CD8-positive, alpha-beta memory T cell (primary cell): ENCODE results near the gene DNAJB2. TPM values are rescaled to one million over a fixed set of nuclear protein-coding genes. Genes with fewer than 3 reads are reported as not detected.

ENCODE experiments used
- CTCF ChIA-PET: fragments of 350-600 bp; sonication (Branson Sonifier 250); formaldehyde crosslinking; loops from one replicate; lab custom pipeline; 2021; ENCODE audit warnings: antibody characterized with exemption; lab: Charles Lee
- POLR2A ChIA-PET: fragments of 350-600 bp; sonication (Branson Sonifier 250); formaldehyde crosslinking; loops from one replicate; lab custom pipeline; 2021; ENCODE audit warnings: antibody characterized with exemption; lab: Charles Lee
- DNase-seq, 5 donors: peaks; one replicate each; pipeline versions ENCODE4 v3.0.0 to v3.0.0-alpha.2; 2020 to 2022; ENCODE audit warnings: mixed read lengths in 1 of 5
- H3K27ac ChIP-seq: one replicate; pipeline ENCODE4 v1.7.0; 2013; ENCODE audit warnings: low read depth, mild to moderate bottlenecking, low read length, moderate library complexity
- H3K27me3 ChIP-seq: 2 replicates; pipeline ENCODE4 v1.7.0; 2013; ENCODE audit warnings: low read length, mild to moderate bottlenecking; ENCODE audit not compliant: insufficient read depth, poor library complexity, severe bottlenecking
- H3K36me3 ChIP-seq: 2 replicates; pipeline ENCODE4 v1.7.0; 2013; ENCODE audit warnings: mild to moderate bottlenecking, low read length, moderate library complexity; ENCODE audit not compliant: insufficient read depth
- H3K4me1 ChIP-seq: 2 replicates; pipeline ENCODE4 v1.7.0; 2013; ENCODE audit warnings: mild to moderate bottlenecking, low read length, moderate library complexity; ENCODE audit not compliant: insufficient read depth
- H3K4me3 ChIP-seq: 2 replicates; pipeline ENCODE4 v1.7.0; 2013; ENCODE audit warnings: mild to moderate bottlenecking, low read length
- H3K9me3 ChIP-seq: 2 replicates; pipeline ENCODE4 v1.7.0; 2013; ENCODE audit warnings: mild to moderate bottlenecking, low read length
- H3K27ac Mint-ChIP-seq, 8 donors: one replicate each; pipeline ENCODE4 v1.8.0; 2020 to 2021; ENCODE audit warnings: mixed read lengths in 8 of 8, mild to moderate bottlenecking in 6 of 8, inconsistent platforms in 3 of 8, moderate library complexity in 3 of 8
- H3K27me3 Mint-ChIP-seq, 2 donors: one replicate each; pipeline ENCODE4 v1.8.0; 2020 to 2021; ENCODE audit warnings: mixed read lengths in 2 of 2, mild to moderate bottlenecking in 1 of 2, moderate library complexity in 1 of 2
- H3K36me3 Mint-ChIP-seq, 3 donors: one replicate each; pipeline ENCODE4 v1.8.0; 2020 to 2021; ENCODE audit warnings: mixed read lengths in 3 of 3, inconsistent platforms in 1 of 3, mild to moderate bottlenecking in 1 of 3
- H3K4me1 Mint-ChIP-seq, 3 donors: one replicate each; pipeline ENCODE4 v1.8.0; 2020 to 2021; ENCODE audit warnings: mixed read lengths in 3 of 3, inconsistent platforms in 1 of 3, mild to moderate bottlenecking in 1 of 3
- H3K4me3 Mint-ChIP-seq, 7 donors: one replicate each; pipeline ENCODE4 v1.8.0; 2020 to 2021; ENCODE audit warnings: mixed read lengths in 7 of 7, mild to moderate bottlenecking in 6 of 7, moderate library complexity in 4 of 7, inconsistent platforms in 2 of 7
- H3K9me3 Mint-ChIP-seq, 5 donors: one replicate each; pipeline ENCODE4 v1.8.0; 2020 to 2022; ENCODE audit warnings: mixed read lengths in 5 of 5, mild to moderate bottlenecking in 3 of 5, moderate library complexity in 2 of 5, inconsistent platforms in 1 of 5
- polyA plus RNA-seq: library from polyadenylated mRNA; unstranded; fragments of 300-500 nt; fragmentation: Illumina TruSeq; gene quantifications from one replicate; pipeline ENCODE4 v1.2.3, GENCODE V29; 2021
- total RNA-seq, 2 experiments: library from RNA; stranded (reverse); gene quantifications; one replicate each; pipeline ENCODE4 v1.2.3, GENCODE V29; 2021

DNAJB2 gene
- 10 to 100 TPM; 48.5 to 56.4 TPM for total RNA-seq
- polyA plus RNA-seq: 5.9 TPM

DNA sequence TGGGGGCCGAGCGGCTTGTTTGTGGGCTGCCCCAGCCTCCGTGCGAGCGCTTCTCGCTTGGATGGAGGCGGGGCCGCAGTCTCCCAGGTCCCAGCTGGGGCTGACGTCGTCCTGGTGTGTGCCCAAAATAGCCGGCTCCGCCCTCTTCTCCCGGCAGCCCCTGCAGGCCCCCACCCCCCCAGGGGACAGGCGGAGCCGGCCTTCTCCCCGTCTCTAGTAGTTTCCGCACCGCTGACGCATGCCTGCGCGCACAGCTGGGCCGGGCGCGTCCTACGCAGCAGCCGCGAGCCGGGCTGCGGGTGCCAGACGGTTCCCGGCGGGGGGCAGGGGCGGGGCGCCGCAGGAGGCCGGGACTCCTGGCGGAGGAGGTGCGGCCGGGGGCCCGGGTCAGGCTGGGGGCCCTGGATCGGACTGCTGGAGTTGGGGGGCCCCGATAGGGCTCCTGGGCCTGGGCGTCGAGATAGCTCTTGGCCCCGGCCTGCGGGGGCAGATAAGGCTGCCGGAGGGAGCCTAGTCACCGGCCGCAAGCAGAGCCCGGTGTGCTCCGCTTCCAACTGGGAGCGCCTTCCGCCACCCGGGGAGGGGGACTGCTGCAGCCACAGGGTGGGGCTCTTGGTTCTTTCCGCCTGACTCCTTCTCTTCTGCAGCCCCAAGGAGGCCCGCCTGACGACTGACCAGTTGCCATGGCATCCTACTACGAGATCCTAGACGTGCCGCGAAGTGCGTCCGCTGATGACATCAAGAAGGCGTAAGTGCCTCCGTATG is at the start of gene DNAJB2:
DNAJB2 (plus strand) TSS at position 216 of the 765 bp plus-strand sequence; CDS start at position 684, 468 bp downstream.
- peak; percentile 99 to 100 (median 99) for DNase-seq
- ChIA-PET CTCF (interaction anchor here (0.6 to 14.9 kb wide), 21 partner anchors 8 to 251 kb away, joined by 3 to 258 read pairs (median 4); partner anchors contain the start of genes ANKZF1, ATG9A, CNPPD1 and GLB1L), POLR2A (interaction anchor here (0.6 to 4.4 kb wide), 21 partner anchors 9 to 755 kb away, joined by 3 to 57 read pairs (median 7); partner anchors contain the start of genes ABCB6, ANKZF1, ATG9A and CNPPD1)
- Mint-ChIP-seq H3K9me3 (no peaks in the 10 kb centered on the region), H3K27me3 (no peaks in the 10 kb centered on the region), H3K36me3 (peaks cover 8 to 47% (median 12%) of the 10 kb centered on the region in 3 donors), H3K4me3 (peak within 1 kb of the TSS; percentile 89 to 98 (median 93)), H3K27ac (peak within 1 kb of the TSS; percentile 97 to 100 (median 100)), H3K4me1 (peaks cover 31 to 54% (median 41%) of the 10 kb centered on the region in 3 donors)
- Histone ChIP-seq H3K36me3 (peaks cover 30% of the 10 kb centered on the region), H3K9me3 (no peaks in the 10 kb centered on the region), H3K4me1 (peaks cover 32% of the 10 kb centered on the region), H3K27ac (peak within 1 kb of the TSS; percentile 99), H3K27me3 (no peaks in the 10 kb centered on the region), H3K4me3 (peak within 1 kb of the TSS; percentile 72)

DNA sequence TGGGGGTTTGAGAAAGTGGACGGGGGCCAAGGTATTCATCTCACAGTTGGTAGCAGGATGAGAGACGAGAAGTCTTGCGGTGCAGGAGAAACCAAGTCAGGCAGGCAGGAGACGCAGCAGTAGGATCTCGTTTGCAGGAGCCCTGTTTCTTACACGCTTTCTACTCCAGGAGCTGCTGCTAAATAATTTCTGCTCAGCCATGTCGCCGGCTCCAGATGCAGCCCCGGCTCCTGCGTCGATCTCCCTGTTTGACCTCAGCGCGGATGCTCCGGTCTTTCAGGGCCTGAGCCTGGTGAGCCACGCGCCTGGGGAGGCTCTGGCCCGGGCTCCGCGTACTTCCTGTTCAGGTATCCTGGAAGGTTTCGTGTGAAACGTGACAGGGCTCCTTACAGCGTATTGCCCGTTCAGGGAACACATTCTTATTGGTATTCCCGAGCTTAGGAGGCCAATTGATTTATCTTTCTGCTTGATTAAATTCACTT is 49.1 kb upstream of the DNAJB2 start:
- H3K27ac ChIP-seq: peak overlapping the region; percentile 96
- no peaks in the 10 kb centered on the region for H3K27me3 Mint-ChIP-seq
- H3K27ac Mint-ChIP-seq: peak overlapping the region; percentile 94 to 100 (median 98)
- peaks cover 45 to 77% (median 54%) of the 10 kb centered on the region in 3 donors for H3K4me1 Mint-ChIP-seq
- H3K36me3 Mint-ChIP-seq: peaks cover 0 to 75% (median 10%) of the 10 kb centered on the region in 3 donors
- DNase-seq: peak in 2 of 5 donors; percentile 36 to 39
- CTCF ChIA-PET: interaction anchor here (0.9 to 7.6 kb wide), 11 partner anchors 9 to 69 kb away, joined by 3 to 51 read pairs (median 5); partner anchors contain the start of genes DNAJB2, GLB1L, STK16 and TUBA4A
- H3K4me3 Mint-ChIP-seq: peak overlapping the region; percentile 92 to 100 (median 98)
- peak overlapping the region; percentile 93 for H3K4me3 ChIP-seq
- peaks cover 49% of the 10 kb centered on the region for H3K36me3 ChIP-seq
- H3K9me3 ChIP-seq: no peaks in the 10 kb centered on the region
- POLR2A ChIA-PET: interaction anchor here (0.7 to 4.5 kb wide), 14 partner anchors 9 to 157 kb away, joined by 3 to 164 read pairs (median 6); partner anchors contain the start of genes ABCB6, CNPPD1, DNAJB2 and DNPEP
- peaks cover 44% of the 10 kb centered on the region for H3K4me1 ChIP-seq
- H3K9me3 Mint-ChIP-seq: no peaks in the 10 kb centered on the region
- no peaks in the 10 kb centered on the region for H3K27me3 ChIP-seq

GRCh38 chr2:219234331-219234730 is 44.8 kb upstream of the DNAJB2 start:
- no peak for DNase-seq
- Histone ChIP-seq H3K27ac (no peak overlapping the region), H3K9me3 (no peaks in the 10 kb centered on the region), H3K4me3 (no peak overlapping the region), H3K36me3 (peaks cover 65% of the 10 kb centered on the region), H3K4me1 (peaks cover 21% of the 10 kb centered on the region), H3K27me3 (no peaks in the 10 kb centered on the region)
- H3K4me3 Mint-ChIP-seq: peak overlapping the region in 1 of 7 donors; percentile 69
- CTCF ChIA-PET: interaction anchor here (0.7 kb wide), 1 partner anchor 43 kb away, joined by 3 read pairs; no protein-coding TSS in a partner anchor
- POLR2A ChIA-PET: no interaction called here
- H3K27ac Mint-ChIP-seq: peak overlapping the region in 3 of 8 donors; percentile 29 to 66 (median 61)
- peaks cover 24 to 50% (median 31%) of the 10 kb centered on the region in 3 donors for H3K4me1 Mint-ChIP-seq
- no peaks in the 10 kb centered on the region for H3K27me3 Mint-ChIP-seq
- peaks cover 3 to 82% (median 17%) of the 10 kb centered on the region in 3 donors for H3K36me3 Mint-ChIP-seq
- H3K9me3 Mint-ChIP-seq: no peaks in the 10 kb centered on the region

DNA sequence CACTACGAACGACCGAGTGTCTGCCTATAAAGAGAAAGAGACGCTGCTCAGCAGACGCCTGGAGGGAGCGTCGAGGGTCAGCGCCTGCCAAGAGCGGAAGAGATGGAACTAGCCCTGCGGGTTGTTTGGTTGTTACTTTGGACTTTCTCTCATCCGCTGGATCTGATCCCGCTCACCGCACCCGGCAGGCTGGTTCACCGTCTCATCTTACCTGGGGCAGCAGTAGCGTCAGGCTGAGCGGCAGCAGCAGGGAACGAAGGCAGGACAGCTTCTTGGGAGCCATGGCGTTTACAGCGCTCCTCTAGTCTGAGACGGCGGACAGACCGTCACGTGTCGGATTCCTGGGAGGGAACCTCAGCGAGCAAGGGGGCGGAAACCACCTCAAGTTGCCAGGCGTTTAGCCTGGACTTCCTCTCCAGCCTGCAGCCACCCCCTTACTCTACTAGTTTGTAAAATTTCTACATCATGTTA is 35.8 kb upstream of the DNAJB2 start:
- POLR2A ChIA-PET: interaction anchor here (11.9 kb wide), 1 partner anchor 13 kb away, joined by 164 read pairs; the partner anchor contains the start of genes ANKZF1 and ATG9A
- H3K4me3 Mint-ChIP-seq: peak overlapping the region in 3 of 7 donors; percentile 50 to 76 (median 71)
- Histone ChIP-seq H3K27me3 (no peaks in the 10 kb centered on the region), H3K27ac (no peak overlapping the region), H3K4me1 (peaks cover 37% of the 10 kb centered on the region), H3K4me3 (no peak overlapping the region), H3K36me3 (peaks cover 4% of the 10 kb centered on the region), H3K9me3 (no peaks in the 10 kb centered on the region)
- H3K27ac Mint-ChIP-seq: peak overlapping the region in 7 of 8 donors; percentile 14 to 66 (median 46)
- H3K27me3 Mint-ChIP-seq: peaks cover 0 to 6% of the 10 kb centered on the region in 2 donors
- no peak for DNase-seq
- peaks cover 0 to 2% (median 0%) of the 10 kb centered on the region in 5 donors for H3K9me3 Mint-ChIP-seq
- peaks cover 35 to 46% (median 35%) of the 10 kb centered on the region in 3 donors for H3K4me1 Mint-ChIP-seq
- peaks cover 0 to 15% (median 1%) of the 10 kb centered on the region in 3 donors for H3K36me3 Mint-ChIP-seq
- CTCF ChIA-PET: interaction anchor here (3.1 kb wide), 1 partner anchor 51 kb away, joined by 35 read pairs; no protein-coding TSS in a partner anchor

DNA sequence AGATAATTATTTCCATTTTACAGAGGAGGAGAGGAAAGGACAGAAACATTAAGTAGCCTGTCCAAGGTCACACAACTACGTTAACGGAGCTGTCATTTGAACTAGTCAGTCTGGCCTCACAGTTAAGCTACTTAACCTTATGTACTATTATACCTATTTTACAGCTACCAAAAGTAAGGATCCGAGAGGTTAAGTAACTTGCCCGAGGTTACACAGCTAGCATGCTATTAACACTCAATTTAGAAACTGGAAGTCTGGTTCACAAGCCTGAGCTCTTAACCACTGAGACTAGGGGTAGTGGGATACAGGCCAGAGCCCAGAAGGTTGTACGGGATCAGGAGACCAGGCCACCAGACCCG is 34.4 kb upstream of the DNAJB2 start:
- Mint-ChIP-seq H3K36me3 (peaks cover 0 to 25% (median 5%) of the 10 kb centered on the region in 3 donors), H3K27ac (peak overlapping the region; percentile 91 to 98 (median 98)), H3K9me3 (peaks cover 0 to 2% (median 0%) of the 10 kb centered on the region in 5 donors), H3K27me3 (peaks cover 0 to 6% of the 10 kb centered on the region in 2 donors), H3K4me3 (peak overlapping the region; percentile 84 to 99 (median 91)), H3K4me1 (peaks cover 49 to 61% (median 49%) of the 10 kb centered on the region in 3 donors)
- ChIA-PET CTCF (interaction anchor here (0.7 to 3.1 kb wide), 16 partner anchors 10 to 85 kb away, joined by 3 to 35 read pairs (median 4); partner anchors contain the start of genes DNAJB2 and TUBA4A), POLR2A (interaction anchor here (0.5 to 11.9 kb wide), 9 partner anchors 10 to 143 kb away, joined by 3 to 164 read pairs (median 8); partner anchors contain the start of genes ABCB6, ANKZF1, ATG9A and CNPPD1)
- no peaks in the 10 kb centered on the region for H3K9me3 ChIP-seq
- no peak for DNase-seq
- H3K4me1 ChIP-seq: peaks cover 51% of the 10 kb centered on the region
- peak overlapping the region; percentile 86 for H3K4me3 ChIP-seq
- peaks cover 12% of the 10 kb centered on the region for H3K36me3 ChIP-seq
- H3K27ac ChIP-seq: peak overlapping the region; percentile 93
- no peaks in the 10 kb centered on the region for H3K27me3 ChIP-seq

- ChIA-PET CTCF (interaction anchor here (0.7 to 3.1 kb wide), 18 partner anchors 9 to 91 kb away, joined by 3 to 35 read pairs (median 4); partner anchors contain the start of genes DNAJB2, NHEJ1 and TUBA4A), POLR2A (interaction anchor here (0.5 to 11.9 kb wide), 10 partner anchors 9 to 143 kb away, joined by 3 to 164 read pairs (median 6); partner anchors contain the start of genes ABCB6, ANKZF1, ATG9A and CNPPD1)
- H3K4me1 Mint-ChIP-seq: peaks cover 54 to 66% (median 55%) of the 10 kb centered on the region in 3 donors
- peak within 1 kb of the TSS; percentile 86 for H3K4me3 ChIP-seq
- H3K27me3 Mint-ChIP-seq: peaks cover 0 to 6% of the 10 kb centered on the region in 2 donors
- peak; percentile 79 to 93 (median 83) for DNase-seq
- H3K36me3 ChIP-seq: peaks cover 18% of the 10 kb centered on the region
- no peaks in the 10 kb centered on the region for H3K27me3 ChIP-seq
- H3K27ac Mint-ChIP-seq: peak within 1 kb of the TSS; percentile 91 to 98 (median 98)
- peak within 1 kb of the TSS; percentile 93 for H3K27ac ChIP-seq
- H3K4me3 Mint-ChIP-seq: peak within 1 kb of the TSS; percentile 84 to 99 (median 91)
- H3K9me3 Mint-ChIP-seq: peaks cover 0 to 2% (median 0%) of the 10 kb centered on the region in 5 donors
- H3K36me3 Mint-ChIP-seq: peaks cover 0 to 31% (median 7%) of the 10 kb centered on the region in 3 donors
- peaks cover 56% of the 10 kb centered on the region for H3K4me1 ChIP-seq
- H3K9me3 ChIP-seq: no peaks in the 10 kb centered on the region
Measured at GRCh38 chr2:219245148-219245898, 33.8 kb upstream of the DNAJB2 start, which contains the start of the genes GLB1L and STK16. TSS of gene GLB1L (minus strand) at chr2:219245444. CDS start at chr2:219243573, 1,871 bp downstream. TSS of gene STK16 (plus strand) at chr2:219245479. CDS start at chr2:219246000, 521 bp downstream.
